Activated CD8-positive, alpha-beta memory T cell treated with anti-CD3 and anti-CD28 coated beads for 1 hour (primary cell): Measurements from ENCODE around the gene BAMBI.

Source experiments
- DNase-seq, 2 donors: peaks; one replicate each; pipeline ENCODE4 v3.0.0-alpha.2; 2020; ENCODE audit warnings: low read depth in 1 of 2; ENCODE audit errors: extremely low read depth in 1 of 2

The BAMBI gene

GRCh38 chr10:28704464-28705161 lies 27.3 kb downstream of the BAMBI start:
- DNase-seq, result no peak

- DNase-seq, result no peak
Measured at GRCh38 chr10:28705472-28705871, 28.2 kb downstream of the BAMBI start.

GRCh38 chr10:28709001-28709710 lies 31.8 kb downstream of the BAMBI start:
- no peak for DNase-seq

- no peak for DNase-seq
Measured at GRCh38 chr10:28710202-28710886, 33.0 kb downstream of the BAMBI start.

GRCh38 chr10:28711041-28711440 lies 33.7 kb downstream of the BAMBI start:
- no peak for DNase-seq

- no peak for DNase-seq
Measured at GRCh38 chr10:28711776-28712175, 34.5 kb downstream of the BAMBI start.

GRCh38 chr10:28713626-28714352 lies 36.5 kb downstream of the BAMBI start:
- no peak for DNase-seq

GRCh38 chr10:28714401-28715053 lies 37.2 kb downstream of the BAMBI start:
- no peak for DNase-seq

- DNase-seq, result no peak
Measured at GRCh38 chr10:28715246-28715645, 37.9 kb downstream of the BAMBI start.

- no peak for DNase-seq
Measured at GRCh38 chr10:28715757-28716156, 38.4 kb downstream of the BAMBI start.

GRCh38 chr10:28716748-28717147 lies 39.4 kb downstream of the BAMBI start:
- no peak for DNase-seq

- DNase-seq, result no peak
Measured at GRCh38 chr10:28717656-28718201, 40.4 kb downstream of the BAMBI start.

GRCh38 chr10:28719789-28720436 lies 42.6 kb downstream of the BAMBI start:
- no peak for DNase-seq

- DNase-seq, result no peak
Measured at GRCh38 chr10:28721318-28721951, 44.1 kb downstream of the BAMBI start.

- no peak for DNase-seq
Measured at GRCh38 chr10:28722065-28722803, 44.9 kb downstream of the BAMBI start.

GRCh38 chr10:28728366-28728765 lies 51.0 kb downstream of the BAMBI start:
- no peak for DNase-seq

GRCh38 chr10:28730031-28730778 lies 52.9 kb downstream of the BAMBI start:
- no peak for DNase-seq

GRCh38 chr10:28732091-28732490 lies 54.8 kb downstream of the BAMBI start:
- no peak for DNase-seq
